ENCODE measurements around the gene SLC16A13.

The SLC16A13 gene

GRCh38 chr17:7010523-7010922 is 25.3 kb upstream of the SLC16A13 start:
- H3K4me3 ChIP-seq (ENCODE audit: low read depth, low read length): no peak overlapping the region
- DNase-seq (ENCODE audit: low read depth): no peak

- H3K4me3 ChIP-seq (ENCODE audit: low read depth, low read length): peak overlapping the region; percentile 96
- DNase-seq (ENCODE audit: low read depth): no peak
These were observed 24.4 kb upstream of the SLC16A13 start for GRCh38 chr17:7011415-7011814.

GRCh38 chr17:7011942-7012254 is 23.9 kb upstream of the SLC16A13 start:
- H3K4me3 ChIP-seq (ENCODE audit: low read depth, low read length): peak overlapping the region; percentile 96
- no peak for DNase-seq (ENCODE audit: low read depth)

- DNase-seq (ENCODE audit: low read depth): peak; percentile 89
- peak overlapping the region; percentile 96 for H3K4me3 ChIP-seq (ENCODE audit: low read depth, low read length)
These were observed 21.4 kb upstream of the SLC16A13 start for GRCh38 chr17:7014261-7014994.

- DNase-seq (ENCODE audit: low read depth): no peak
- peak overlapping the region; percentile 96 for H3K4me3 ChIP-seq (ENCODE audit: low read depth, low read length)
These were observed 20.5 kb upstream of the SLC16A13 start for GRCh38 chr17:7014995-7015958.

GRCh38 chr17:7016418-7016817 is 19.4 kb upstream of the SLC16A13 start:
- no peak overlapping the region for H3K4me3 ChIP-seq (ENCODE audit: low read depth, low read length)
- DNase-seq (ENCODE audit: low read depth): no peak

GRCh38 chr17:7016886-7017826 is 18.7 kb upstream of the SLC16A13 start:
- H3K4me3 ChIP-seq (ENCODE audit: low read depth, low read length): no peak overlapping the region
- no peak for DNase-seq (ENCODE audit: low read depth)

- DNase-seq (ENCODE audit: low read depth): no peak
- no peak overlapping the region for H3K4me3 ChIP-seq (ENCODE audit: low read depth, low read length)
These were observed 18.0 kb upstream of the SLC16A13 start for GRCh38 chr17:7017827-7018200.

- no peak for DNase-seq (ENCODE audit: low read depth)
- H3K4me3 ChIP-seq (ENCODE audit: low read depth, low read length): no peak overlapping the region
These were observed 17.4 kb upstream of the SLC16A13 start for GRCh38 chr17:7018331-7018964.

- DNase-seq (ENCODE audit: low read depth): no peak
- H3K4me3 ChIP-seq (ENCODE audit: low read depth, low read length): no peak overlapping the region
These were observed 16.4 kb upstream of the SLC16A13 start for GRCh38 chr17:7019367-7019766.

- peak overlapping the region; percentile 42 for H3K4me3 ChIP-seq (ENCODE audit: low read depth, low read length)
- DNase-seq (ENCODE audit: low read depth): no peak
These were observed 15.8 kb upstream of the SLC16A13 start for GRCh38 chr17:7019839-7020519.

GRCh38 chr17:7020894-7021664 is 14.7 kb upstream of the SLC16A13 start:
- H3K4me3 ChIP-seq (ENCODE audit: low read depth, low read length): no peak overlapping the region
- DNase-seq (ENCODE audit: low read depth): no peak

- DNase-seq (ENCODE audit: low read depth): no peak
- H3K4me3 ChIP-seq (ENCODE audit: low read depth, low read length): peak overlapping the region; percentile 34
These were observed 13.6 kb upstream of the SLC16A13 start for GRCh38 chr17:7021993-7022778.

- no peak for DNase-seq (ENCODE audit: low read depth)
- H3K4me3 ChIP-seq (ENCODE audit: low read depth, low read length): peak within 1 kb of the TSS; percentile 34
These were observed 12.8 kb upstream of the SLC16A13 start, which contains the start of gene BCL6B for GRCh38 chr17:7022781-7023571. TSS of gene BCL6B (plus strand) at chr17:7023050. CDS start at chr17:7023672, 622 bp downstream.

- peak overlapping the region; percentile 21 for H3K4me3 ChIP-seq (ENCODE audit: low read depth, low read length)
These were observed 12.0 kb upstream of the SLC16A13 start for GRCh38 chr17:7023576-7024401.

GRCh38 chr17:7024402-7024785 is 11.4 kb upstream of the SLC16A13 start:
- no peak for DNase-seq (ENCODE audit: low read depth)
- H3K4me3 ChIP-seq (ENCODE audit: low read depth, low read length): no peak overlapping the region

More at GRCh38 chr17:7023576-7024401, 12.0 kb upstream of the SLC16A13 start:
- peak; percentile 45 for DNase-seq (ENCODE audit: low read depth)
